22Rv1 (cell line): ENCODE data around the gene MFAP4.

Experiments used
- H3K27ac ChIP-seq: fragments of 450-650 bp; 2 replicates; pipeline ENCODE4 v1.5.1; 2017
- CTCF ChIP-seq: fragments of 450-650 bp; IDR thresholded peaks from 2 replicates; pipeline ENCODE4 v1.5.1; 2017; ENCODE audit warnings: mild to moderate bottlenecking
- ZFX ChIP-seq: fragments of 450-650 bp; IDR thresholded peaks from 2 replicates; pipeline ENCODE4 v1.6.1; 2017; ENCODE audit warnings: antibody characterized with exemption, borderline replicate concordance

Gene MFAP4

DNA sequence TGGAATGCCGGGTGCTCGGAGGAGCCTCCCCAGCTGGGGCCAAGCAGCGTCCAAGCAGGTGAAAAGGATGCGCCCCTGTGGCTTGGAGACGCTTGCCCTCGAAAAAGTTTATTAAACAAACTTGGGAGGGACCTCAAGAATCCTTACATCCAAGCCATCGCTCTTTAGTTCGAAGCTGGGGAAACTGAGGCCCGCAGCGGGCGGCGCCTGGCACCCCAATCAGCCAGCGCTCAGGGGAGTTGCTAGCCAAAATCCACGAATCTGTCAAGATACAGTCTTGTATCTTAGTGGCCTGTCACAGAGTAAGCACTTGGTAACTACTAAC is 23.9 kb downstream of the MFAP4 start:
- TF ChIP-seq CTCF, result peak; percentile 78
- TF ChIP-seq ZFX, result no peak
- H3K27ac ChIP-seq, result peak overlapping the region; percentile 72

GRCh38 chr17:19362277-19363113 is 24.5 kb downstream of the MFAP4 start, which contains the start of gene B9D1:
Gene B9D1 (minus strand): TSS chr17:19362723. CDS start chr17:19362569, 154 bp downstream.
- TF ChIP-seq CTCF, result peak; percentile 98
- no peak for TF ChIP-seq ZFX
- H3K27ac ChIP-seq, result peak within 1 kb of the TSS; percentile 72

DNA sequence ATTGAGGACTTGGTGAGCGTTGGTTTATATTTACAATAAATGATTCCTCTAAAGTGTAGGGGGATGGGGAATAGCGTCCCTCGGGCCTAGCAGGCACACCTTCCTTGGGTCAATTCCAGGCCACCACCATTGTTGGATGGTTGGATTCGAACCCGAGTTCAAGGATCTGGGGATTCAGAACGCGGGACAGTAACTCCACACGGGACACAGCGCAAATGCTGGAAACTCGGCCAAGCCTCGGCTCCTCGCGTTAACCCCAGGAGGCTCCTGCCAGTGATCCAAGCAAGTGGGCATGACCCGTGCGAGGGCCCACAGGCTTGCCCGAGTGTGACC is 25.1 kb downstream of the MFAP4 start:
- TF ChIP-seq ZFX (no peak), CTCF (no peak)
- peak overlapping the region; percentile 72 for H3K27ac ChIP-seq

DNA sequence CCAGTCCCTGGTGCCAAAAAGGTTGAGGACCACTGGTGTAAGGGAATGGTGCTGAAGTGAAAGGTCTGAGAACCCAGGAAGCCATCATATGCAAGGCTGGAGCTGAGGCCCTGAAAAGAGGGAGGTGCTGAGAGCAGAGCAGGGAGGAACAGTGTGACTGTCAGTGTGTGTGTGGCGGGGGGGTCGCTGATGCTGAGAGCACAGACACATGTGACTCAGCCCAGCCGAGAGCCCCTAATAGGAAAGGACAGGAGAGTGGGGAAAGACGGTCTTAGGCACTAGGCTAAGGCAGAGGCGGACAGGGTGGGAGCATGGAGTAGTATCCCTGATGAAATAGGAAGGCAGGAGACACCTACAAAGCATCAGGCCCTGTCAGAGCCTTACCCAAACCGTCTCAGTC is 25.7 kb downstream of the MFAP4 start:
- H3K27ac ChIP-seq, result no peak overlapping the region
- TF ChIP-seq CTCF, result no peak
- no peak for TF ChIP-seq ZFX

DNA sequence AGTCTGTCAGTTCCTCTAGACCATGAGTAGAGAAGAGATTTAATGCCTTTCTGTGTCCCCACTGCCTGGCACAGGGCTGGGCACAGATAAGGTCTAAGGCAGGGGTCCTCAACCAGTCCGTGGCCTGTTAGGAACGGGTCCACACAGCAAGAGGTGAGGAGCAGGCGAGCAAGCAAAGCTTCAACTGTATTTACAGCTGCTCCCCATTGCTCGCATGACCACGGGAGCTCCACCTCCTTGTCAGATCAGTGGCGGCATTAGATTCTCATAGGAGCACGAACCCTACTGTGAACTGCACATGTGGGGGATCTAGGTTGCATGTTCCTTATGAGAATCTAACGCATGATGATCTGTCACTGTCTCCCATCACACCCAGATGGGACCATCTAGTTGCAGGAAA is 26.2 kb downstream of the MFAP4 start:
- TF ChIP-seq ZFX, result no peak
- no peak for TF ChIP-seq CTCF
- H3K27ac ChIP-seq, result no peak overlapping the region

- H3K27ac ChIP-seq, result no peak overlapping the region
- TF ChIP-seq ZFX (no peak), CTCF (no peak)
Measured at GRCh38 chr17:19359856-19360255, 27.1 kb downstream of the MFAP4 start.

- H3K27ac ChIP-seq, result no peak overlapping the region
- TF ChIP-seq CTCF (no peak), ZFX (no peak)
Measured at GRCh38 chr17:19359151-19359550, 27.8 kb downstream of the MFAP4 start.
